GM10847 (cell line): ENCODE results near the gene RTF1.

Source experiments
- POLR2A ChIP-seq: IDR thresholded peaks from 2 replicates; pipeline ENCODE4 v1.6.1; 2011; ENCODE audit not compliant: insufficient read length; ENCODE audit errors: extremely low read depth

The RTF1 gene

DNA sequence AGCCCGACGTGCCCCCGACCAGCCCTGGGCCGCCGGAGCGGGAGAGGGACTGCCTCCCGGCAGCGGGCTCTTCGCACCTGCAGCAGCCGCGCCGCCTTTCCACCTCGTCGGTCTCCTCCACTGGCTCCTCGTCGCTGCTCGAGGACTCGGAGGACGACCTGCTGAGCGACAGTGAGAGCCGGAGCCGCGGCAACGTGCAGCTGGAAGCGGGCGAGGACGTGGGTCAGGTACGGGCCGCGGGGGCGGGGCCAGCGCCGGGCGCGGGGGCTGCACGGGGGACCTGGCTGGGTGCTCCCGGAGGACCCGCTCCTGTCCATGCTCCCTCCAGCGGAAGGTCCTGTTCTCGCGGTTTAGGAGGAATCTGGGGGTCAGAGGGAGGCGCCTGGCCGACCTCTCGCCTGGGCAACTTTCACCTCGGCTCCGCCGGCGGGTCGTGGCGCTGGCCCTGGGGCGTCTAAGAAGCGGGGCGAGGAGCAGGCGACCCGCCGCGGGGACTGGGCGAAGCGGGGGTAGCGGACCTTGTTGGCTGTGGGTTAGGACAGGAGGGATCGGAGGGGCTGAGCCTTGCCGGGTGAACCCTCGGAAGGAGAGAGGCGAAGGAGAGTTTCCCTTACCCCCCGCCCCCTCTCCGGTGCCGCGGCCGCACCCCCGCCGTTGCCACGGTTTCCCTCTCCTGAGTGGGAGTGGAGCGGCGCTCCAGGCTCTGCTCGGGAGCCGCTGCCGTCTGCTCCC lies 77.5 kb downstream of the RTF1 start:
- TF ChIP-seq POLR2A: no peak

DNA sequence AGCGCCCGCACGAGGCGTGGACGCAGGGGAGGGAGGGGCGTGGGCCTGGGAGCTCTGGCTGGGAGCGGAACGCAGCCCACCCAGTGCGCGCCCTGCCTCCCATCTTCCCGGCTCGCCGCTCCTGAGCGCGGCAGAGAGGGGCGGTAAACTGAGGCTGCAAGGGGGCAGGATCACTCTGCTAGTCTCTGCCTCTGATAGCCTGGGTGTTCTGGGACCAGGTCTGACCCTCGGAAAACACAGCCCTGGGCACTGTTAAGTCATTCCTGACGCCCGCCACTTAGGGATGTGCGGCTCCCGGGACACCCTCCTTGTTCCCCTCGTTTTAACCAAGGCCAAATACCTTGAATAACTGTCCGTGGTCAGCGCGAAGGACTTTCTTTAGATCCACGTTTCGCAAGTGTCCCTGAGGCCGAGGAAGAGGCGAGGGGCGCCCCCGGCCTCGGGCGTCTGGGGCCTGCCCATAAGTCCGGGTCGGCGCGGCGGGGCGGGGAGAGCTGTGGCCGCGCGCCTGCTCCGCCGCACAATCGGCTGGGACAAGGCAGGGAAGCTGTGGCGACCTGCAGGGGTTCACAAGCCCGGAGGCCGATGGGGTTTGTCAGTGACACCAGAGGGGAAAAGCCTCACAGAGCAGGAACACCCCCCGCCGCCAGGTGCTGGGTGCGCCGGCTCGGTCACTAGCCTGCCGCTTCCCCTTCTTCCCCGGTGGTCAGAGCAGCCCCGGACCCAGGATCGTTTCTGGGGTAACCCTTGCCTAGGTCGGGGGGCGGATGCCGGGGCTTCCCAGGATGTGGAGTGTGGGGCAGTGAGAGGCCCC lies 78.2 kb downstream of the RTF1 start:
- TF ChIP-seq POLR2A: no peak

GRCh38 chr15:41495736-41496599 lies 79.1 kb downstream of the RTF1 start:
- TF ChIP-seq POLR2A: no peak

DNA sequence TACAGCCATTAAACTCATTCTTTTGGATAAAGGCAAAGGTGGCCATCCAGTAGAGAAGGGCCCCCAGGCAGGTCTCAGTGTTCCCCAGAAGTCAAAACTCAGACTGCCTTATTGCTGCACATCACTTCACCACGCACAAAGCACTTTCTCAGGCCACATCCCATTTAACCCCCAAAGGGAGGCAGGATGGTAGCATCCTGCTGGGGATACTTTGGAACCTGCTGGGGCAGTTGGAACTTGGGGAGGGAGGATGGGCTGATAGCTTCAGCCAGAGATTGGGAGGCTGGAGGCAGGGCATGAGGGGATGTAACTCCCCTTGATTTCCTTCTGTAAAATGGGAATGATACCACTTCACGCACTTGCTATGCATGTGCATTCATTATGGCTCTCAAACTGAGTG lies 81.8 kb downstream of the RTF1 start:
- TF ChIP-seq POLR2A: no peak

GRCh38 chr15:41499109-41499851 lies 82.4 kb downstream of the RTF1 start:
- TF ChIP-seq POLR2A: no peak

DNA sequence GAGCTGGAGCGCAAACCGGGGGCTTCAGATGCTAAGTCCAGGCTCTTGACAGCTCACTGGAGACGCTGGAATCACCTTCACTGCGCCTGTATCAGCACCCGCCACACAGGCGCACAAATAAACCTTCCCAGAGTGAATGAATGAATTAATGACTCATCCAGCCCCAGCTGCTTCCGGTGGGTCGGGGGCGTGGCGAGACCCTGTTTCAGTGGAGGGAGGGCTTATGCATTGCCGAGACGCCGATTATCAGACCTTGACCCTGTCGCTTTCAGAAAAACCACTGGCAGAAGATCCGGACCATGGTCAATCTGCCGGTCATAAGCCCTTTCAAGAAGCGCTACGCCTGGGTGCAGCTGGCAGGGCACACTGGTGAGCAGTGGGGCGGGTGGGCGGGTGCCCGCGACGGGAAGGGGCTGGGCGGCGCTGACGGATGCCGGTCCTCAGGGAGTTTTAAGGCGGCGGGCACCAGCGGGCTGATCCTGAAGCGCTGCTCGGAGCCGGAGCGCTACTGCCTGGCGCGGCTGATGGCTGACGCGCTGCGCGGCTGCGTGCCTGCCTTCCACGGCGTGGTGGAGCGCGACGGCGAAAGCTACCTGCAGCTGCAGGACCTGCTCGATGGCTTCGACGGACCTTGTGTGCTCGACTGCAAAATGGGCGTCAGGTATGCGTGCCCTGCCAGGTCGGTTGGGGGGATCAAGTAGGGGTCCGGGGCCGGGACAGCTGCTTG lies 84.5 kb downstream of the RTF1 start:
- no peak for TF ChIP-seq POLR2A

GRCh38 chr15:41501931-41502794 lies 85.3 kb downstream of the RTF1 start:
- TF ChIP-seq POLR2A: no peak

GRCh38 chr15:41502795-41503668 lies 86.1 kb downstream of the RTF1 start:
- TF ChIP-seq POLR2A: no peak

DNA sequence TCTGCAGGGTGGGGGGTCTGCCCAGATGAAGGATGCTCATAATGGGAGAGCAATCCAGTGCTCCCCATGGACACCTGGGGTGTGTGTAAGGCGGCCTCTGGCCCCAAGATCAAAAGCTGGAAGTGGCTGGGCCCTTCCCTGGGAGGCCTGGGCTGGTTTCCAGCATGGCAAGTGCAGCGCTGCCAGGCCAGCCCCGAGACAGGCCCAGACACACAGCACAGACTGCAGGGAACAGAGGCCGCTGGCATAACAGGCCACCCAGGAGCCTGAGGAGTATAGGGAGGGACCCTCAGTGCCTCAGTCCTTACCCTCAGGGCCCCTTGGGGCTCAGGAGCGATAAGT lies 86.7 kb downstream of the RTF1 start:
- no peak for TF ChIP-seq POLR2A

- TF ChIP-seq POLR2A: no peak
Observed at GRCh38 chr15:41504751-41505492, 88.0 kb downstream of the RTF1 start.

GRCh38 chr15:41505776-41506175 lies 88.9 kb downstream of the RTF1 start:
- TF ChIP-seq POLR2A: no peak
